PC-9 (cell line): ENCODE data around the gene HPD.

Experiments used
- CTCF ChIP-seq: fragments of 200-600 bp; sonication (generic); conservative IDR thresholded peaks from 2 replicates; pipeline ENCODE4 v1.6.1; 2017; ENCODE audit warnings: mixed run types, antibody characterized with exemption, mild to moderate bottlenecking, moderate library complexity
- EZH2 ChIP-seq: fragments of 200-600 bp; sonication (generic); IDR thresholded peaks from 2 replicates; pipeline ENCODE4 v1.8.0; 2017; ENCODE audit warnings: antibody characterized with exemption, low read depth

- TF ChIP-seq CTCF (no peak), EZH2 (no peak)
These were observed 1.6 kb upstream of the HPD start for GRCh38 chr12:121860257-121860656.
